Measurements from ENCODE around the gene TLR4.

DNA sequence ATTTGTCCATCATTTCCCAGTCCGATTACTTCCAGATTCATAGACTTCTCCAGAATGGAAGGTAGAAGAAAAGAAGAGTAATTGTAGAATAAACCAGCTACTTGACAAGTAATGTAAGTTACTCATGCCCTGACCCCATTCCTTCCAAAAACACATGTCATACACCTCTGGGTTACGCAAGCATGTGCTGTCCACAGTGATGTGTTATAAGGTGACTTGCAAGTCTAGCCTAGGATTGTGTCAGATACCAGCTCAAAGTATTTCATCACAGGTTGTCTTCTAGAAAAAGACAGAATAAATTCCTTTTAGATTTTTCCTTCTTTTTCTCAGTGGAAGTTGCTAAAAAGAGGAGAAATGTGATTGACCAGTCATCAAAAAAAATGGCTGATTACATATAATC, 8.0 kb upstream of the TLR4 start:
- TF ChIP-seq, protein P1, sequence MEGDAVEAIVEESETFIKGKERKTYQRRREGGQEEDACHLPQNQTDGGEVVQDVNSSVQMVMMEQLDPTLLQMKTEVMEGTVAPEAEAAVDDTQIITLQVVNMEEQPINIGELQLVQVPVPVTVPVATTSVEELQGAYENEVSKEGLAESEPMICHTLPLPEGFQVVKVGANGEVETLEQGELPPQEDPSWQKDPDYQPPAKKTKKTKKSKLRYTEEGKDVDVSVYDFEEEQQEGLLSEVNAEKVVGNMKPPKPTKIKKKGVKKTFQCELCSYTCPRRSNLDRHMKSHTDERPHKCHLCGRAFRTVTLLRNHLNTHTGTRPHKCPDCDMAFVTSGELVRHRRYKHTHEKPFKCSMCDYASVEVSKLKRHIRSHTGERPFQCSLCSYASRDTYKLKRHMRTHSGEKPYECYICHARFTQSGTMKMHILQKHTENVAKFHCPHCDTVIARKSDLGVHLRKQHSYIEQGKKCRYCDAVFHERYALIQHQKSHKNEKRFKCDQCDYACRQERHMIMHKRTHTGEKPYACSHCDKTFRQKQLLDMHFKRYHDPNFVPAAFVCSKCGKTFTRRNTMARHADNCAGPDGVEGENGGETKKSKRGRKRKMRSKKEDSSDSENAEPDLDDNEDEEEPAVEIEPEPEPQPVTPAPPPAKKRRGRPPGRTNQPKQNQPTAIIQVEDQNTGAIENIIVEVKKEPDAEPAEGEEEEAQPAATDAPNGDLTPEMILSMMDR (IDR thresholded peaks at IDR 0.05) = no peak
- no peak for TF ChIP-seq EP300 (IDR thresholded peaks at IDR 0.05)
- no peak for TF ChIP-seq POLR2AphosphoS5 (IDR thresholded peaks at IDR 0.05)

All from stomach (tissue), 4 donors.